HG03196 (cell line): ENCODE data around the gene TTLL12.
"Not testable (repeated sequence)": the region's sequence is repeated elsewhere in the genome, so short reads cannot be mapped to it uniquely, and the experiment has no call there.

ENCODE experiments used
- ATAC-seq: cut with Tn5 transposase; IDR thresholded peaks from one replicate; pipeline ENCODE4 v1.9.1; 2021; ENCODE audit not compliant: unreplicated experiment

TTLL12 gene

GRCh38 chr22:43157874-43158546 lies 28.9 kb downstream of the TTLL12 start:
- no peak for ATAC-seq

DNA sequence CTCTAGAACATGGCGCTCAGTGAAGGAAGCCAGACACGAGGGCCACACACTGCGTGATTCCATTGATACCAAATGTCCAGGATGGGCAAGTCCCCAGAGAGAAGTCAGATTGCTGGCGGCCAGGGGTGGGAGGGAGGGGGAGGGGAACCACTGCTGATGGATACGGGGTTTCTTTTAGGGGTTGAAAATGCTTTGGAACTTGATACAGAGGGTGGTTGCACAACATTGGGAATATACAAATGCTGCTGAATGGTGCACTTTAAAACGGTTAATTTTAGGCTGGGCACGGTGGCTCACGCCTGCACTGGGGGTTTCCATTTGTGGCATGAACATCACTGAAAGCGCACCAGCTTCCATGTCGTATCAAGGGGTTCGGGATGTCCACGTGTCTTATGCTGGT lies 30.5 kb downstream of the TTLL12 start:
- no peak for ATAC-seq

- no peak for ATAC-seq
Measured at GRCh38 chr22:43155789-43156188, 31.1 kb downstream of the TTLL12 start.

DNA sequence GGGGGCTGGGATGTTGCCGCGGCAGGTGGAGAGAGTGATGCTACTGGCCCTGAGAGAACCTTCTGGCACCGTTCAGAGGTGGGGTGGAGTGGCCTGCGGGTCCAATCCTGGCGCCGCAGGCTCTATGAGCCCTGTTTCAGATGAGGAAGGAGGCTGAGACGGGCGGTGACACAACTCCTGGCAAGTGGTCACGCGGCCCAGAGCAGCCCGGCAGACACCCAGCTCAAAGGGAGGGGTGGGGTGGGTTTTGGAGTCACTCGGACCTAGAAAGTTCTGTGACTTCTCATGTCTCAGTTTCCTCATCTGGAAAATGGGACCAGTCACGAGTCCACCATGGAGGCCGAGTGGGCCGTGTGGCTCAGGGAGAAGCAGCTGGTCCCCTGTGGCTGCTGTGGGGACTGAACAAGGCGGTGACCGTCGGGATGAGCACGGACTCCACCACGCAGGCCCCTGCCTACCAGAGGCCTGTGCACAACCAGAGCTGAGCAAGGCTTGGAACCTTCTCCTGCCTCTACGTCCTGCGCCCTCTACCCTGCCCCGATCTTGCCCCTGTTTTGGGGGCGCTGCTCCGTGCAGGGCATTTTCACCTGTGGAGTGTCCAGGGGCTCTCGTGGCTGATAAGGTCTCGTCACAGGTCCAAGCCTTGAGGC lies 31.9 kb downstream of the TTLL12 start:
- no peak for ATAC-seq

GRCh38 chr22:43153899-43154298 lies 33.0 kb downstream of the TTLL12 start:
- ATAC-seq, result no peak

DNA sequence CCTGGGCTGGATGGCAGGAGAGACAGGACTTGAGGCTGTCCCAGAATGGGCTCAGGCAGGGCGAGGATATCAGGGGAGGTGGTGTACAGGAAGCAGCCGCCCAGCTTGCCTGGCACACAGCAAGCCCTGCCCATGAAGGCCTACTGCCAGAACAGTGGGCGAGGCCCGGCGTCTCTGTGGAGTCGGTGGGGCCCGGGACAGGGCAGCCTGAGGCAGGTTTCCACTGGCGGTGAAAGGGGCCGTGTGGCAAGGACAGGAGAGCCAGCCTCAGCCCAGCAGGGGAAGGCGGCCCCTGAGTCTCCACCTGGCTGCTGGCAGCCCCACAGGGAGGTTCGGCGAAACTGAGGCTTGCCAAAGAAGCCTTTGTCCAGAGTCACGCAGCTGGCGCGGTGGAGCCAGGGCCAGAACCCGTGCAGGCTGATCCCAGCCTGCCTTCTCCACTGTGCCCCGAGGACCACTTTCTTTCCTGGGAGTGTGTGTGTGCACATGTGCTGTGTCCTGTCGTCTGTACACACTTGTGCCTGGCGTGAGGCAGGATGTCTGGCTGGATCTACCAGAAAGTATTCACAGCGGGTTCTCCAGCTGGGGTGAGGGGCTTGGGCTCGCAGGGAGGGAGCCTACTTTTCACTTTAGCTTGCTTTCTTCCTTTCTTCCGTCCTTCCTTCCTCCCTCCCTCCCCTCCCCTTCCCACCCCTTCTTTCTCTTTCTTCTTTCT lies 34.4 kb downstream of the TTLL12 start:
- ATAC-seq, result no peak

DNA sequence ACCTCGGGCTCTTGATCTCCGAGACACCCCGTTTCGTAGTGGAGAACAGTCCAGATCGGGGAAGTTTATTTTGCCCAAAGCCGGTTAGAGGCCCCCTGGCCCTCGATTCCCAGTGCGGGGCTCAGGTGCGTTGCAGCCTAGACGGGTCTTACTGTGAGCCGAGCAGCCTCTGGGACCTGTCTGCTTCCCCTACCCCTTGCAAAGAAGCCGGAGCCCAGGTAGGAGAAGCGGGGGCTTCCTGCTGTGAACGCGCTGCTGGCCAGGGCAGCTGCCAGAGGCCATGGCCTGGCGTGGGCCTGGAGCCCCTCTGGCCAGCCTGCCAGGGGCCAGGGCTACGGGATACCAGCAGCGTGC lies 35.0 kb downstream of the TTLL12 start:
- ATAC-seq, result no peak

GRCh38 chr22:43151251-43152002 lies 35.5 kb downstream of the TTLL12 start, which contains the start of gene TSPO:
TSPO (plus strand) TSS chr22:43151559; CDS start chr22:43159239, 7,680 bp downstream.
- no peak for ATAC-seq

DNA sequence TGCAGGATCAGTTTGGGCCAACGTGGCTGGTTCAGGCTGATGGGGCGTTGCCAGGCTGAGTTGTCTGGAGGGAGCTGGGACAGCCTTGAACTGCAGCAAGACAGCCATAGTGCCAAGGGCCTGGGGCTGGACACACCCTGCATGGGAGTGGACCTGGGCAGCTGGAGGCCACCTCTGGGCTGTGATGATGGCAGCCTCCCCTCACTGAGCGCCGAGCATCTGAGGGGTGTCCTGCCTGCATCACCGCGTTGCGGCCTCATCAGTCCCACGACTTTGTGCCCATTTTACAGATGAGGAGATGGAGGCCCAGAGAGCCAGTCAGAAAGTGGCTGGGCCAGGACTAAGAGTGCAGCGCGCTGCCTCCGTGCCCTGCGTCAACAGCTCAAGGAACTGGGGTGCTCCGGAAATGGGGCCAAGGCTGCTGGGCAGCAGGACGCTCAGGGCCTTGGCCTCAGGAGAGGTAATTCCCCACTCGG lies 36.2 kb downstream of the TTLL12 start:
- no peak for ATAC-seq

DNA sequence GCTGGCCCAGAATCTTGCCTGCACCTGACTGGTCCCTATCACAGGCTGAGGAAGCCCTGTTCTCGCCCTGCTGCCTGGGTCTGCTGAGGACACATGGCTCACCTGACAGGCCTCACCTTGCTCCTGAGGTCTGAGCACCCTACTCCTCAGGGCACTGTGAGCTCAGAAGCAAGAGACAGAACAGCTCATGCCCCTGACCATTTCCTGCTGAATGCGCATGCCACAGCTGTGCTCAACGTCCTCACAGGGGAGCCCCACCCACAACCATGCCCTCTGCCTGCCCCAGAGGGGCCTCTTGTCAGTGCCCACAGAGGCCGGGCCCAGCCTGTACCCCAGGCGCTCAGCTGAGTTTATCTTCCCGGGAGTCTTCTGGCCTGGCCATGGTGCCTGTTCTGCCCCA lies 38.4 kb downstream of the TTLL12 start:
- no peak for ATAC-seq

GRCh38 chr22:43147821-43148220 lies 39.1 kb downstream of the TTLL12 start:
- ATAC-seq, result no peak

DNA sequence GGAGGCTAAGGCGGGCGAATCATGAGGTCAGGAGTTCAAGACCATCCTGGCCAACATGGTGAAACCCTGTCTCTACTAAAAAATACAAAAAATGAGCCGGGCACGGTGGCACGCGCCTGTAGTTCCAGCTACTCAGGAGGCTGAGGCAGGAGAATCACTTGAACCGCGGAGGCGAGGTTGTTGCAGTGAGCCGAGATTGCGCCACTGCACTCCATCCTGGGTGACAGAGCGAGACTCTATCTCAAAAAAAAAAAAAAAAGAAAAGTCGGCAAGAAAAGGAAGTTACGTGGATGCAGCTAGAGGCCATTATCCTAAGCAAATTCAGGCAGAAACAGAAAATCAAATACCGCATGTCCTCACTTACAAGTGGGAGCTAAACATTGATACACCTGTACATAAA lies 40.6 kb downstream of the TTLL12 start:
- not testable (repeated sequence) for ATAC-seq

DNA sequence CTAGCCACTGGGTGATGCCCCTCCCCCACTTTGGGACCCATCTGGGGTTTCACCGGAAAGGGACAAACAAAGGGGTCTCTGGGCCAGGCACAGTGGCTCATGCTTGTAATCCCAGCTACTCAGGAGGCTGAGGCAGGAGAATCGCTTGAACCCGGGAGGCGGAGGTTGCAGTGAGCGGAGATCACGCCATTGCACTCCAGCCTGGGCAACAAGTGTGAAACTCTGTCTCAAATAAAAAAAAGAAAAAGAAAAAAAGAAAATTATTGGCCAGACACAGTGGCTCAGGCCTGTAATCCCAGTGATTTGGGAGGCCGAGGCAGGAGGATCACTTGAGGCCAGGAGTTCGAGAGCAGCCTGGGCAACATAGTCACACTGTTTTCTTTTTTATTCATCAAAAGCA lies 41.6 kb downstream of the TTLL12 start:
- ATAC-seq, result not testable (repeated sequence)

DNA sequence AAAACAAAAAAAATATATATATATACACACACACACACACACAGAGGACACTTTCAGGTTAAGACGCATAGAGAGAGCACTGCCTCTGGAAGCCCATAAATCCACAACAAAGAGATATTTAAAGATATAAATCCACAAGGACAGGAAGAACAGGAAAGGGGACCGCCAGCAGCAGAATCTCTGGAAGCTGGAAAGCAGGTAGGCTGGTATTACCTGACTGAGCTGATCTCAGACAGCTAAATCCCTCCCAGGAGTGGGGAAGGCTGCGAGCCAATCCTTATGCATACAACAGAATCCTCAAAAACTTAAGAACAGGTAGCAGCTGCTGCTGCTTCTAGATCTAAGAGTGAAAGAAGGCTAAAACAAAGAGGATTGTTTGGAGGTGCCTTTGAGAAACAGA lies 42.0 kb downstream of the TTLL12 start:
- no peak for ATAC-seq

DNA sequence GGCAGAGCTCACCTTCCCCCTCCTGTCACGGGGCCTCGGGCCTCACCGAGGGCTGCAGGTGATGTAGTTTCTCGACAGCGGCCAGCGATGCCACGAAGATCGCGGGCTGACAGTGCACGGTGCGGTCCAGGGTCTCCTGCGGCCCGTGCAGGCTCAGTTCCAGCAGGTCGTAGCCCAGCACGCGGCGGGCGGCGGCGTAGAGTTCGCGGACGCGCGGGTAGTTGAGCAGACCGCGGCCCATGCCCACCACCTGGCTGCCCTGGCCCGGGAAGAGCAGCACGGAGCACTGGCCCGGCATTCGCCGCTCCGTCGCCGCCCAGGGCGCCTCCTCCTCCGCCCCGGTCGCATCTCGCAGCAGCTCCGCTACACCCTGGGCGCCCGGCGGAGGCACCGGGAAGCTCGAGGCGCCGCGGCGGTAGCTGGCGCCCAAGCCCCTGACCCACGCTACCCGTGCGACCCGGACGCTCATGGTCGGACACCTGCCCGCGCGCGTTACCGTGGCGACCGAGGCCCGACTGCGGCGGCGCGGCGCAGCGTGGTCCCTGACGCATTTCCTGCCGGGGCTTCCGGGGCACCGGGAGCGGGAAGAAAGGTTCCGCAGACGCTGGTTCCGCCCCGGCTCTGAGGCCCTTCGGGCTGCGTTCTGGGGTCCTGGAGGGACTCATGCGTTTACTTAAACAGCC lies 43.9 kb downstream of the TTLL12 start, which contains the start of gene MCAT:
Gene MCAT (minus strand): TSS at position 519 of the 683 bp plus-strand sequence. CDS start 50 bp downstream, at position 469.
- peak; percentile 75 for ATAC-seq

- no peak for ATAC-seq
Measured at GRCh38 chr22:43136801-43137200, 50.1 kb downstream of the TTLL12 start.

DNA sequence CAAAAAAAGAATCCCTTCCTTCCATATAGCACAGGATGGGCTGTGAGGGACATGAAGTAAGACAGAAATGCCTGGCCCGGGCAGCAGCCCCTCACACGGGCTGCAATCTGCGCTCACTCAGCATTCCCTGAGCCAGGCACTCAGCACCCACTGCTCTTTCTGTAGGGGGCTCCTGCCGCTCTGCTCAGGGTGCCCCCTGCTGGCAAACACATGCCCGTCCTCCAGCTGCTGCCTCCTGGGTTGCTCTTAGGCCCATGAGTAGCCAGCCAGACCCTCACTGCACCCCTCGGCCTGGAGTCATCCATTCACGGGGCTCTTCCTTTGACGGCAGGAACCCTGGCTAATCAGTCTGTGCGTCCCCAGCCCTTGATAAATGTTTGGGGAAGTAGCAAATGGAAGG lies 50.7 kb downstream of the TTLL12 start:
- ATAC-seq, result no peak

DNA sequence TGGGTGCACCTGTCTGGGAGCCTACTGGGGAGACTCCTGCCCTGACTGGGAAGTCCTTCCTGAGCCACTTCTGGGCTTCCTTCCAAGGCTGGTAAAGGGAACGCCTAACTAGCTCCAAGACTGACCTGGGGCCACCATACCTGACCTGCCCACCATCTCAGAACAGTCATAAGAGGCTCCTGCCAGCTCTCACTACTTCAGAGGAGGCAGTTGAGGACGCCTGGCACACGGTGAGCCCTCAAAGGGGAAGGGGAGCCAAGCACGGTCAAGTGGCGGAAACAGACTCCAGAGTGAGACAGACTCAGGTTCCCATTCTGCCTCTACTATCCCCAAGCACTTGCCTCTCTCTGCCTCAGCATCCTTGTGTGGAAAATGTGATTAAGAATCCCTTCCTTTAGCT lies 51.4 kb downstream of the TTLL12 start:
- no peak for ATAC-seq

DNA sequence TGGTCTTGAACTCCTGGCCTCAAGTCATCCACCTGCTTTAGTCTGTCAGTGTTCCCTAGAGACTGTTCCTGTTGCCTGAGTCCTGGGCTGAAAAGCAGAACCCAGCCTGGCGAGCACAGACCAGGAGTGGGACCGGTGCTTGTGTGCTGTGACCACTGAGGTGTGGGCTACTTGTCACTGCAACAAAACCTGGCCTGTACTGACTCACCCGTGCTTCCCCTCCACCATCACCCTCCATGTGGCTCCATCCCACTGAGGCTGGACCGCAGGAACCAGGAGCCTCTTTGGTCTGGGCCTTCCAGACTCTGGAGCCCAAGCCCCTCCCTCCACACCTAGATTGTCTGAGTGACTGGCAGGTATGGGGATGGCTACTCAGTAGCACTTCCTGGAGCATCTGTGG lies 52.4 kb downstream of the TTLL12 start:
- ATAC-seq, result no peak

DNA sequence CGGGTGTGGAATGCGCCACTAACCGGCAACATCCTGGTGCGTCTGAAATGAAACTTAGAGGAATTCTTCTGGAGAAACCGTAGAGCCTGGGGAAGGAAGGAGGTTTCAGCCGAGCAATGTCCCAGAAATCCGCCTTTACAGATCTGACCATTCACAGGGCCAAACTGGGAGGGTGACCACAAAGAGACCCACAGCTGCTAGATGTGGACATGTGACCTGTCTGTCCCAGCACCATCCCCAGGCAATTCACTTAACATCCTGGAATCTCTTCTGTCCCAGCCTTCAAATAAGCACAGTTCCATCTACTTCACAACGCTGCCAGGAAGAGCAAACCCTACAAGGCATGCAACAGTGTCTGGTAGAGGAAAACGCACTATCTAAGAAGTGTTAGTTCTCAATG lies 53.5 kb downstream of the TTLL12 start:
- no peak for ATAC-seq
